Adipocyte (in vitro differentiated cells): ENCODE measurements around the gene NPHS2.

ENCODE experiments used
- DNase-seq: peaks from one replicate; pipeline ENCODE4 v3.0.0-alpha.2; 2015; ENCODE audit warnings: low read depth
- H3K27me3 ChIP-seq: replicated peaks from 2 replicates; pipeline ENCODE4 v1.7.0; 2013; ENCODE audit warnings: mild to moderate bottlenecking, low read length, moderate library complexity; ENCODE audit not compliant: control insufficient read depth, insufficient read depth
- H3K36me3 ChIP-seq: 2 replicates; pipeline ENCODE4 v1.7.0; 2013; ENCODE audit warnings: low read length, mild to moderate bottlenecking, moderate library complexity; ENCODE audit not compliant: control insufficient read depth, insufficient read depth, severe bottlenecking
- H3K4me1 ChIP-seq: 2 replicates; pipeline ENCODE4 v1.7.0; 2013; ENCODE audit warnings: mild to moderate bottlenecking, low read length, moderate library complexity; ENCODE audit not compliant: control insufficient read depth, insufficient read depth
- H3K4me3 ChIP-seq: 2 replicates; pipeline ENCODE4 v1.7.0; 2013; ENCODE audit warnings: mild to moderate bottlenecking, low read length, moderate library complexity
- H3K9ac ChIP-seq: 2 replicates; pipeline ENCODE4 v1.7.0; 2013; ENCODE audit warnings: mild to moderate bottlenecking, low read length, moderate library complexity
- H3K9me3 ChIP-seq: 2 replicates; pipeline ENCODE4 v1.7.0; 2013; ENCODE audit warnings: mild to moderate bottlenecking, low read length, moderate library complexity; ENCODE audit not compliant: control insufficient read depth

NPHS2 gene

GRCh38 chr1:179575497-179576314, at the start of gene NPHS2:
NPHS2 (minus strand) TSS chr1:179575948; CDS start chr1:179575864, 84 bp downstream.
- Histone ChIP-seq H3K27me3 (peaks cover 50% of the 10 kb centered on the region), H3K4me3 (no peak within 1 kb of the TSS)

GRCh38 chr1:179612361-179612760, 36.6 kb upstream of the NPHS2 start:
- H3K4me3 ChIP-seq, result no peak overlapping the region
- H3K9ac ChIP-seq, result no peak overlapping the region
- DNase-seq, result no peak
- H3K4me1 ChIP-seq, result no peaks in the 10 kb centered on the region
- H3K27me3 ChIP-seq, result peaks cover 4% of the 10 kb centered on the region
- no peaks in the 10 kb centered on the region for H3K9me3 ChIP-seq
- no peaks in the 10 kb centered on the region for H3K36me3 ChIP-seq

More at GRCh38 chr1:179575497-179576314, at the start of gene NPHS2:
- H3K9me3 ChIP-seq, result no peaks in the 10 kb centered on the region
- no peaks in the 10 kb centered on the region for H3K4me1 ChIP-seq
- no peak within 1 kb of the TSS for H3K9ac ChIP-seq
- no peaks in the 10 kb centered on the region for H3K36me3 ChIP-seq
- no peak for DNase-seq

GRCh38 chr1:179601093-179601492, 25.3 kb upstream of the NPHS2 start:
- no peak for DNase-seq
- H3K9me3 ChIP-seq, result no peaks in the 10 kb centered on the region
- H3K27me3 ChIP-seq, result peaks cover 6% of the 10 kb centered on the region
- no peak overlapping the region for H3K9ac ChIP-seq
- no peaks in the 10 kb centered on the region for H3K4me1 ChIP-seq
- H3K36me3 ChIP-seq, result no peaks in the 10 kb centered on the region
- no peak overlapping the region for H3K4me3 ChIP-seq

GRCh38 chr1:179599623-179600249, 24.0 kb upstream of the NPHS2 start:
- DNase-seq, result peak; percentile 43
- no peak overlapping the region for H3K9ac ChIP-seq
- H3K27me3 ChIP-seq, result peaks cover 12% of the 10 kb centered on the region
- H3K4me3 ChIP-seq, result no peak overlapping the region
- no peaks in the 10 kb centered on the region for H3K9me3 ChIP-seq
- no peaks in the 10 kb centered on the region for H3K36me3 ChIP-seq
- no peaks in the 10 kb centered on the region for H3K4me1 ChIP-seq

DNA sequence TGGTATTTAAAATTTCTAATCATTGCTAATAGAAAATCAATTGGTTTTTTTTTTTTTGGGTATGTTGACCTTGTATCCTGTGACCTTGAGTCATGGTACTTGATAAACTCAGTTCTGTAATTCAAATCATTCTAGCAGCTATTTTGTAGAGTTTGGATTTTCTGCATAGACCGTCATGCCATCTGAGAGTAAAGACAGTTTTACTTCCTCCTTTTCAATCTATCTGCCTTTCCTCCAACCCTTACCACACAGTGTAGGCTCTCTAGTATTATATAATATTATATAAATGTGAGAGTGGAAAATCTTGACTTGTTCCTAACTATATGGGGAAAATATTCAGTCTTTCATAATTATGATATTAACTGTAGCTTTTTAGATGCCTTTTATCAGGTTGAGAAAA, 22.9 kb upstream of the NPHS2 start:
- H3K9ac ChIP-seq, result no peak overlapping the region

GRCh38 chr1:179591592-179592580, 16.1 kb upstream of the NPHS2 start, which contains the start of gene TDRD5:
TDRD5 (plus strand) TSS chr1:179591832; CDS start chr1:179592616, 784 bp downstream.
- peaks cover 60% of the 10 kb centered on the region for H3K27me3 ChIP-seq
- H3K9me3 ChIP-seq, result peaks cover 8% of the 10 kb centered on the region
- DNase-seq, result no peak
- no peak within 1 kb of the TSS for H3K9ac ChIP-seq
- peak within 1 kb of the TSS; percentile 33 for H3K4me3 ChIP-seq
- no peaks in the 10 kb centered on the region for H3K36me3 ChIP-seq
- H3K4me1 ChIP-seq, result no peaks in the 10 kb centered on the region

More for the DNA sequence above, 22.9 kb upstream of the NPHS2 start:
- Histone ChIP-seq H3K36me3 (no peaks in the 10 kb centered on the region), H3K9me3 (no peaks in the 10 kb centered on the region), H3K4me1 (no peaks in the 10 kb centered on the region), H3K4me3 (no peak overlapping the region), H3K27me3 (peaks cover 23% of the 10 kb centered on the region)
- DNase-seq, result no peak

DNA sequence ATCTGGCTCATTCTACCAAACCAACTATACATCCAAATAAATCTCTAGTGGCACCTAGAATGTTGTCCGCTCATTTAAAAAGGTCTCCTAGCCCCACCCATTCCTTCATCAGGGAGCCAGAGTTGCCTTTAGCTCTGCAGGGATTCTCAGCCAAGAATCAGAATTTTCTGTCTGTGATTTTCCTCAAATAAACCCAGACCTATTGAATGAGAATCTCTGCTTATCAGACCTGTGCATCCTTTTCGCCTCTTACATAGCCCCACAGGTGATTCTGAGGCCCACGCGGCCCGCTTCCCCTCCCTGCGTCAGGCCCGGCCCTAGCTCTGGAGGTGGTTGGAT, 15.5 kb upstream of the NPHS2 start:
- Histone ChIP-seq H3K36me3 (no peaks in the 10 kb centered on the region), H3K9me3 (peaks cover 8% of the 10 kb centered on the region), H3K27me3 (peaks cover 54% of the 10 kb centered on the region), H3K4me1 (no peaks in the 10 kb centered on the region), H3K4me3 (no peak overlapping the region), H3K9ac (no peak overlapping the region)
- no peak for DNase-seq

GRCh38 chr1:179590671-179591070, 14.9 kb upstream of the NPHS2 start:
- no peak overlapping the region for H3K4me3 ChIP-seq

DNA sequence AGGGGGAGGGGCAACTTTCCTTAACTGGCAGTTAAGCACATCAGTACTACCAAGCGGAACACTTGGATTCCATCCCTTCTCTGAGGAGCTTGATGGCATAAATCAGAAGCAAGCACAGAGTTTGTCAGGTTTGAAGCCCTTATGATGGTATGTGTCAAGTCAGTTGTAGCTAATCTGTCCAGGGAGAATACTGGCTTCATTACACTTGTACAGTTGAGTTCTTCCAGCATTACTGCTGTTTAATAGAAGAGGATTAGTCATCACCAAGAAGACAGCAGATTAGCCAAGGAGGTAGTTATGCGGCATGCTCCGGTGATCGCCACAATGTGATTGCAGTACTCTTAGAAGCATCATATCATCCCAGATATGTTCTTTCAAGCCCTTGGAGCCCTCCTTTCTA, 13.8 kb upstream of the NPHS2 start:
- Histone ChIP-seq H3K4me1 (peaks cover 7% of the 10 kb centered on the region), H3K9me3 (peaks cover 8% of the 10 kb centered on the region), H3K27me3 (peaks cover 46% of the 10 kb centered on the region), H3K4me3 (no peak overlapping the region), H3K36me3 (no peaks in the 10 kb centered on the region), H3K9ac (no peak overlapping the region)
- no peak for DNase-seq

More at GRCh38 chr1:179590671-179591070, 14.9 kb upstream of the NPHS2 start:
- H3K4me1 ChIP-seq, result peaks cover 2% of the 10 kb centered on the region
- H3K27me3 ChIP-seq, result peaks cover 52% of the 10 kb centered on the region
- H3K36me3 ChIP-seq, result no peaks in the 10 kb centered on the region
- no peak overlapping the region for H3K9ac ChIP-seq
- no peak for DNase-seq
- peaks cover 8% of the 10 kb centered on the region for H3K9me3 ChIP-seq

DNA sequence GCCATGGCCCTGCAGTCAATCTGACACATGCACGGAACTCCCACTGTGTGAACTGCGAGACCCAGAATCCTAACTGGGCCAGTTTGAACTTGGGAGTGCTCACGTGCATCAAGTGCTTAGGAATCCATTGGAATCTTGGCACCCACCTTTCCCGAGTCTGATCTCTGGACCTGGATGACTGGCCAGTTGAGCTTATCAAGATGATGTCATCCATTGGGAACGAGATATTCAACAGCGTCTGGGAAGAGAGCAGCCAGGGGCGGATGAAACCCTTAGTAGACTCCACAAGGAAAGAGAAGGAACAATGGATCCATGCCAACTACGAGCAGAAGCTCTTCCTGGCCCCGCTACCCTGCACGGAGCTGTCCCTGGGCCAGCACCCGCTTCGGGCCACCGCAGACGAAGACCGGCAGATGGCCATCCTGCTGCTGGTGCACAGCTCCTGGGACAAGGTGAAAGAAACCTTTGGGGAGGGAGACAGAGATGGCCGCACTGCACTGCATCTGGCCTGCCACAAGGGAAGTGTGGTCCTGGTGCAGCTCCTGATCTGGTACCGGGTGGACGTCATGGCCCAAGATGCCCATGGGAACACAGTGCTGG, 12.8 kb upstream of the NPHS2 start:
- Histone ChIP-seq H3K9ac (no peak overlapping the region), H3K36me3 (no peaks in the 10 kb centered on the region), H3K4me1 (peaks cover 7% of the 10 kb centered on the region), H3K9me3 (peaks cover 8% of the 10 kb centered on the region), H3K4me3 (no peak overlapping the region), H3K27me3 (peaks cover 39% of the 10 kb centered on the region)
- DNase-seq, result no peak
